ENCODE measurements around the gene SRPK3.
A peak's percentile ranks its signal among the peaks of the same experiment; 100 is the strongest.
"Not testable (repeated sequence)": the region's sequence is repeated elsewhere in the genome, so short reads cannot be mapped to it uniquely, and the experiment has no call there.

The SRPK3 gene

DNA sequence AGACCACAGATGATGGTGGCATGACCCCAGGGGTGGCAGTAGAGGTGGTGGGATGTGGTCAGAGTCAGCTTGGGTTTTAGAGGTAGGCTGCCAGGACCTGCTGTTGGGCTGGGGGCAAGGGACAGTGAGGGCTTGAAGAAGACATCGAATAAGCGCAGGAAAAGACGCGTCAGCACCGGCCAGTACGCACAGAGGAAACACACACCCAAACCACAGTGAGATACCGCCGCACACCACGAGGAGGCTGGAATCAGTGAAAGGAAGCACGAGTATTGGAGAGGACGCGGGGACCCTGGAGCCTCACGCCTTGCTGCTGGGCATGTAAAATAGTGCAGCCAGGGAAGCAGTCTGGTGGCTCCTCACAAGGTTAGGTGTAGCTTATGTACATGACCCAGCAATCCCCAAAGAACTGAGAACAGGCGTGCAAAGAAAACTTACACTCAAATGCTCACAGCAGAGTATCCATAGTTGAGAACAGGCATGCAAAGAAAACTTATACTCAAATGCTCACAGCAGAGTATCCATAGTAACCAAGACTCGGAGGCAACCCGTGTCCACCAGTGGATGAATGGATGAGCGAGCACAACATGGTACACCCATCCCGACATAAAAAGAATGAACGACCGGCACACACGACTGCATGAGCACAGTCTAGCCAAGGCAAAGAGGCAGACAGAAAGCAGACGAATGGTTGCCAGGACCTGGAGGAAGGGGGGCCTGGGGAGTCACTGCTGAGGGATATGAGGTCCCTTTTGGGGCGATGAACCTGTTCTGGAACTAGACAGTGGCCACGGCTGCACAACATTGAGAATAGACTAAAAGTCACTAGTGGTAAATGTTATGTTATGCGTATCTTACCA lies 36.2 kb downstream of the SRPK3 start:
- peaks cover 13% of the 10 kb centered on the region for H3K27me3 ChIP-seq (ENCODE audit: control insufficient read depth, insufficient read depth, low read length)
- no peak overlapping the region for H3K27ac ChIP-seq (ENCODE audit: low read depth, low read length)
- H3K4me3 ChIP-seq (ENCODE audit: low read length), result no peak overlapping the region
- no peaks in the 10 kb centered on the region for H3K36me3 ChIP-seq (ENCODE audit: control insufficient read depth, insufficient read depth, low read length)
- H3K9ac ChIP-seq (ENCODE audit: low read length), result no peak overlapping the region
- H3K4me1 ChIP-seq (ENCODE audit: control insufficient read depth, insufficient read depth, low read length), result no peaks in the 10 kb centered on the region

DNA sequence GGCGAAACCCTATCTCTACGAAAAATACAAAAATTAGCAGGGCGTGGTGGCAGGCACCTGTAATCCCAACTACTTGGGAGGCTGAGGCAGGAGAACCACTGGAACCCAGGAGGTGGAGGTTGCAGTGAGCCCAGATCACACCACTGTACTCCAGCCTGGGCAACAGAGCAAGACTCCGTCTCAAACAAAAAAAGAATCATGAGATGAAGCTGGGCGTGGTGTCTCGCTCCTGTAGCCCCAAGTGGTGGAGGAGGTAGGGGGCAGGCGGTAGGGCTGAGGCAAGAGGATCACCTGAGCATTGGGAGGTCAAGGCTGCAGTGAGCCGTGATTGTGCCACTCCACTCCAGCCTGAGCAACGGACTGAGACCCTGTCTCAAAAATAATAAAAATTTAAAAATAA lies 37.2 kb downstream of the SRPK3 start:
- not testable (repeated sequence) for H3K4me3 ChIP-seq (ENCODE audit: low read length); H3K36me3 ChIP-seq (ENCODE audit: control insufficient read depth, insufficient read depth, low read length); H3K27ac ChIP-seq (ENCODE audit: low read depth, low read length); H3K9ac ChIP-seq (ENCODE audit: low read length); H3K4me1 ChIP-seq (ENCODE audit: control insufficient read depth, insufficient read depth, low read length)
- peaks cover 13% of the 10 kb centered on the region for H3K27me3 ChIP-seq (ENCODE audit: control insufficient read depth, insufficient read depth, low read length)

DNA sequence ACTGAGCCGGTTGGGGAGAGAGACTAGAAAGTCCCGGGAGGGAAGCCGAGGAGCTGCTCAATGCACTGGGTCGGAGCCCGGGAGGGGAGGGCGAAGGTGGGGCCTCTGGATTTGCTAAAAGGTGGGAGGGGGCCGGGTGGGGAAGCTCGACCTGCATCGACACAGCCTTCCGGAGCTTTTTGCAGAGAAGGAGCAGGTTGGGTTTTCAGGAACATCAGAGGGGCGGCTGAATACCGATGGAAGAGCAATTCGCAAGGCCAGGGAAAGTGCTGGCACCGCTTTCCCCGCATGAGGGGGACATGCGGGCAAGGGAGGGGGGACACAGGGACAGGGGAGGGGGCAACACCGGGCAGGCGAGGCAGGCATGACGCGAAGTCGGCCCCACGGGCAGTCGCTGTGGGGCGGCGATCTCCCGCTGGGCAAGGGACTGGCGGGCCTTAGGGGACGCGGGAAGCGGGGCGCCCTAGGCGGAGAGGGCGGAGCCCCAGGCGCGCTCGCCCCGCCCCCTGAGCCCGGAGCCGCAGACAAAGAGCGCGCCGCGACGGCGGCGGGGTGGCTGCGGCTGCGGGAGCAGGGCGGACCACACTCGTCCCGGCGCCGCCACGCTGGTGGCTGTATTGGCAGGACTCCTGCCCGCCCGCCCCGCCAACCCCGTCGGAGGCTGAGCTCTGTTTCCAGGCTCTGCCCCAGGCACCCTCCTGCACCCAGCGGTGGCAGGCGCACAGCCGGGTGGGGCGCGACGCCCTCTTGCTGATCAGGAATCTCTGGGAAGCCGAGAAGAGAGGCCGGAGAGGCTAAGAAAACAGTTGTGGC lies 37.9 kb downstream of the SRPK3 start:
- Histone ChIP-seq H3K4me3 (ENCODE audit: low read length) (peak overlapping the region; percentile 58), H3K36me3 (ENCODE audit: control insufficient read depth, insufficient read depth, low read length) (no peaks in the 10 kb centered on the region), H3K4me1 (ENCODE audit: control insufficient read depth, insufficient read depth, low read length) (no peaks in the 10 kb centered on the region), H3K27ac (ENCODE audit: low read depth, low read length) (no peak overlapping the region), H3K27me3 (ENCODE audit: control insufficient read depth, insufficient read depth, low read length) (peaks cover 13% of the 10 kb centered on the region), H3K9ac (ENCODE audit: low read length) (no peak overlapping the region)

DNA sequence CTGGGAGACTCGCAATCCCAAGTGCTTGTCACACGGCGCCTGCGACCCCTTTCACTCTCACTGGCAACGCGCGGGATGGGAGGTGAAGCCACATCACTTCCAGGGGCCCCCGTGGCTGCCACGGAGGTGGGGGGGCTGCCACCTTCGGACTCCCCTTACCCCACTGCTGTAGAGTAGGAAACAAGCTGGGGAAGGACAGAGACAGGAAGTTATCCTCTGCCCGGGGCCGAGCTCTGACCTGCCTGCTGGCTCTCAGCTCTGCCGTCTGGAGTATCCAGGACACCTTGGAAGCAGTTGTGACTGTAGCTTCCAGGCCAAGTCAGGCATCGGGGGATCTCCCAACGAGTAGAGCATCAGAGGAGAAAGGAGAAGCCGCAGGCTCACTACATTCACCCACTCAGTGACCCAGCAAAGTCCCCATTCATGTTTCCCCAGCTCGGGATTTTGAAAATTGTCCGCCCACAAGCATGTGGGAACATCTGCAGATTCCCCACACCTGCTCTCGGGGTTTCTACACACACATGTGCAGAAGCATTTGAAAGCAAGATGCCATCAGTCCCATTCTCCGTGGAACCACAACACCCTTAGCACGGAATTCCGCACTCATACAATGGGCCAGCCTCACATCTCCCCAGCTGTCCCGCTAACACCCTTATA lies 38.7 kb downstream of the SRPK3 start:
- Histone ChIP-seq H3K4me1 (ENCODE audit: control insufficient read depth, insufficient read depth, low read length) (no peaks in the 10 kb centered on the region), H3K27me3 (ENCODE audit: control insufficient read depth, insufficient read depth, low read length) (peaks cover 13% of the 10 kb centered on the region), H3K27ac (ENCODE audit: low read depth, low read length) (no peak overlapping the region), H3K4me3 (ENCODE audit: low read length) (peak overlapping the region; percentile 58), H3K36me3 (ENCODE audit: control insufficient read depth, insufficient read depth, low read length) (no peaks in the 10 kb centered on the region), H3K9ac (ENCODE audit: low read length) (no peak overlapping the region)

DNA sequence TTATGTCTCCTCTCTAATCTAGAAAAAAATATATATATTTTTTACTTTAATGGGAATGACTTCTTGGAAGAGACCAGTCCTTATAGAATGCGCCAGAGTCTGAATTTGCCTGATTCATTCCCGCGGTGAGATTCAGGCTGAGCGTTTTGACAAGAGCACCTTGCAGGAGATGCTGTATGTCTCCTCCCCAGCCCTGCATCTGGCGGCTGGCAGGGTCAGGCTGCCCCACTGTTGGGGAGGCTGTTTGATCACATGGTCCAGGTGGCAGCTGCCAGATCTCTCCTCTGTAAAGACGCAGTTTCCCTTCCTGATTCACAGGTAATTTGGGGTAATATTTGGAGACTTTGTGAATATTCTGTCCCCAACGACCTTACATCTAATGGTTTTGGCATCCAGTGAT lies 39.8 kb downstream of the SRPK3 start:
- no peaks in the 10 kb centered on the region for H3K4me1 ChIP-seq (ENCODE audit: control insufficient read depth, insufficient read depth, low read length)

DNA sequence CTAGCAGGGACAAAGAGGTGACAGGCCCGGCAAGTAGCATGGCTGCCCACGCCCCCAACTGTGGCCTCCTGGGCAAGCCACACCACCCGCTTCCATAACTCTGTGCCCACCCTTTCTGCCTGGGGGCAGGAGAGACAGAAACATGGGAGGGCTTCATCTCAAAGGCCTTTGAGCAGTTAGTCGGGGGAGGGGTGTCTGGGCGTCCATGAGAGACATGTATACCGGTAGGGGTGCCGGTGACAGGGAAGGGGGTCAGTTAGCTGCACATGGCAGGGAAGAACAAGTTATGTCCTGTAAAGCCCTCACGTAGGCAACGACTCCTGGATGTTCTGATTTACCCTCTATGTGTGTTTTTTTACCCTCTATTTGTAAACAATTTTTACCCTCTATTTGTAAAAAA lies 40.2 kb downstream of the SRPK3 start:
- Histone ChIP-seq H3K4me1 (ENCODE audit: control insufficient read depth, insufficient read depth, low read length) (no peaks in the 10 kb centered on the region), H3K27me3 (ENCODE audit: control insufficient read depth, insufficient read depth, low read length) (peaks cover 10% of the 10 kb centered on the region), H3K4me3 (ENCODE audit: low read length) (no peak overlapping the region), H3K9ac (ENCODE audit: low read length) (no peak overlapping the region), H3K27ac (ENCODE audit: low read depth, low read length) (no peak overlapping the region), H3K36me3 (ENCODE audit: control insufficient read depth, insufficient read depth, low read length) (no peaks in the 10 kb centered on the region)

More for the DNA sequence above, 39.8 kb downstream of the SRPK3 start:
- Histone ChIP-seq H3K27ac (ENCODE audit: low read depth, low read length) (no peak overlapping the region), H3K4me3 (ENCODE audit: low read length) (no peak overlapping the region), H3K36me3 (ENCODE audit: control insufficient read depth, insufficient read depth, low read length) (no peaks in the 10 kb centered on the region), H3K27me3 (ENCODE audit: control insufficient read depth, insufficient read depth, low read length) (peaks cover 10% of the 10 kb centered on the region), H3K9ac (ENCODE audit: low read length) (no peak overlapping the region)

DNA sequence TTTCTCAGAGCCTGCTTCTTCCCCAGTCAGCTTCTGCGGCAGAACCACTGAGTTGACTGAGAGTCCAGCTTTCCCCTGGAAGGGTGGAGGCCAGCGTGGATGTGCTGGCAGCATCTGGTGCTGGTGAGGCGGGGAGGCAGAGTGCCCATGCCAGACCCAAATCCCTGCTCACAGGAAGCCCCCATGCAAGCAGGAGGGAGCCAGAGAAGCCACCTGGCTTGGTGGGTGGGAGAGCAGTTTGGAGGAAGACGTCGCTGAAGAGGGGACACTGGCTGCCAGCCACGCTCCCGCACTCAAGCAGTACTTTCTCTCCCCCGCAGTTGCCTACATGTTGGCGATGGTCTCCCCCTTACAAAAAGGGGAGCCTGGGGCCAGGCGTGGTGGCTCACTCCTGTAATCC lies 43.5 kb downstream of the SRPK3 start:
- H3K4me3 ChIP-seq (ENCODE audit: low read length), result no peak overlapping the region
- no peaks in the 10 kb centered on the region for H3K4me1 ChIP-seq (ENCODE audit: control insufficient read depth, insufficient read depth, low read length)
- no peak overlapping the region for H3K27ac ChIP-seq (ENCODE audit: low read depth, low read length)
- H3K27me3 ChIP-seq (ENCODE audit: control insufficient read depth, insufficient read depth, low read length), result peaks cover 15% of the 10 kb centered on the region
- no peak overlapping the region for H3K9ac ChIP-seq (ENCODE audit: low read length)
- H3K36me3 ChIP-seq (ENCODE audit: control insufficient read depth, insufficient read depth, low read length), result no peaks in the 10 kb centered on the region

DNA sequence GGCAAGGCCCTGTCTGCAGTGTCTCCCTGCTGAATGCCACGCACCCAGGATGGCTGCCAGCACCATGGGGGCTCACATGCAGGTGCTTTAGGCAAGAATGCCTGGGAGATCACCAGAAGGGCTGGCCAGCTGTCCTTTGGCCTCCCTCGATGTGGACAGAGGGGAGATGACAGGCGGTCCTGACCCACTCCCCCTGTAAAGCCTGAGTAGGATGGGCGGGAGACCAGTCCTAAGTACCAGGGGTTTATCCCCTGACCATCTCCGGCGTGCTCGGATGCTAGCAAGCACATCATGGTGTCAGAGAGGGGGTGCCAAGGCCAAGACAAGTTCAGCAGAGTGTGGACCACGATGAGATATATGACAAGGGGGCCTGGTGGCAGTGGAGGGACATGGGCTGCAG lies 44.2 kb downstream of the SRPK3 start:
- H3K27me3 ChIP-seq (ENCODE audit: control insufficient read depth, insufficient read depth, low read length), result peaks cover 13% of the 10 kb centered on the region
- H3K4me3 ChIP-seq (ENCODE audit: low read length), result no peak overlapping the region
- no peak overlapping the region for H3K27ac ChIP-seq (ENCODE audit: low read depth, low read length)
- no peaks in the 10 kb centered on the region for H3K4me1 ChIP-seq (ENCODE audit: control insufficient read depth, insufficient read depth, low read length)
- H3K36me3 ChIP-seq (ENCODE audit: control insufficient read depth, insufficient read depth, low read length), result no peaks in the 10 kb centered on the region
- H3K9ac ChIP-seq (ENCODE audit: low read length), result no peak overlapping the region

DNA sequence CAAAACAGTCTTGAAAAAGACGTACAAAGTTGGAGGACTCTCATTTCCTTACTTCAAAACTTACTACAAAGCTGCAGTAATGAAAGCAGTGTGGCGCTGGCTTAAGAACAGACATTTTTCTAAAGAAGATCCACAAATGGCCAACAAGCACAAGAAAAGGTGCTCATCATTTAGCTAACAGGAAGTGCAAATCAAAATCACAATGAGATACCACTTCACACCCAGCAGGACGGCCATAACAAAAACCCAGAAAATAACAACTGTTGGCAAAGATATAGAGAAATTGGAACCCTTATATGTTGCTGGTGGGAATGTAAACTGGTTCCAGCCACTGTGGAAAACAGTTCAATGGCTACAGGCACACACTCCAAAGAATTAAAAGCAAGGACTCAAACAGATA lies 46.2 kb downstream of the SRPK3 start:
- Histone ChIP-seq H3K4me3 (ENCODE audit: low read length) (no peak overlapping the region), H3K4me1 (ENCODE audit: control insufficient read depth, insufficient read depth, low read length) (no peaks in the 10 kb centered on the region), H3K36me3 (ENCODE audit: control insufficient read depth, insufficient read depth, low read length) (no peaks in the 10 kb centered on the region), H3K27ac (ENCODE audit: low read depth, low read length) (no peak overlapping the region), H3K27me3 (ENCODE audit: control insufficient read depth, insufficient read depth, low read length) (peaks cover 13% of the 10 kb centered on the region), H3K9ac (ENCODE audit: low read length) (no peak overlapping the region)

DNA sequence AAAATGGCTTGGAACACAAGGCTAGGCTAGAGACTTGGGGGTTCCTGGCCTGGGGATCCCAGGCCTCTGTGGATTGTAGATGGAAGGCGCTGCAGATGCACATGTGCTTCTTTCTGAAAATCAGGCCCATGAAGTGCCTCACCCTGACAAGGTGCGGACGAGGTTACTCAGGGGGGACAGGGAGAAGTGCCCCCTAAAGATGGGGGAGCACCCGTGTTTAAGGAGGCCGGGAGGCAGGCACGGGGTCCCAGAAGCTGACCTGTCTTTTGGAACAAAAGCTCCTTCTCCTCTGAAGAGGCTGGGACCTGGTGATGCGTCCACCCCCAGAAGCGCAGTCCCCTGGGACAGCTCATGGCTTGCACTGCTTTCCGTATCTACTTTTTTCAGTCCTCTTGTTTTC lies 47.1 kb downstream of the SRPK3 start:
- no peak overlapping the region for H3K27ac ChIP-seq (ENCODE audit: low read depth, low read length)
- no peaks in the 10 kb centered on the region for H3K4me1 ChIP-seq (ENCODE audit: control insufficient read depth, insufficient read depth, low read length)
- peaks cover 18% of the 10 kb centered on the region for H3K27me3 ChIP-seq (ENCODE audit: control insufficient read depth, insufficient read depth, low read length)

DNA sequence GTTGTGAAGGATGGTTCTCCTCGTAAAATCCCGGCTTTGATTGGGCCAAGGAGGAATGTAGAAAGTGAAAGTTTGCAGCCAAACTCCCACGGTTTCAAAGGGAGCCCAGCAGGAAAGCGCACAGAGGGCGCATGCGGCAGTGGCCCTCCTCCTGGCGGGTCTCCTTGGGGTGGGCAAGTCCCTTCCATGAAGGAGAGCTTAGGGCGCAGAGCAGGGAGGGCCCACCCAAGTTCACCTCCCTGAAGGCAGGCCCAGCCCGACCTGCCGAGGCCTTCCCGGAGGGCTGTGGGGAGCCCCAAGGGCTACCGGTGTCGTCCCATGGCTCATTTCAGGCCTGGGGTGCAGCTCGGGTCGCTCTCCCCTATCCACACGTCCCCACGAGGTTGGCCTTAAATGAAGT lies 47.5 kb downstream of the SRPK3 start:
- Histone ChIP-seq H3K4me1 (ENCODE audit: control insufficient read depth, insufficient read depth, low read length) (no peaks in the 10 kb centered on the region), H3K27me3 (ENCODE audit: control insufficient read depth, insufficient read depth, low read length) (peaks cover 18% of the 10 kb centered on the region), H3K27ac (ENCODE audit: low read depth, low read length) (peak overlapping the region; percentile 66), H3K9ac (ENCODE audit: low read length) (no peak overlapping the region), H3K4me3 (ENCODE audit: low read length) (peak overlapping the region; percentile 55), H3K36me3 (ENCODE audit: control insufficient read depth, insufficient read depth, low read length) (no peaks in the 10 kb centered on the region)

More for the DNA sequence above, 47.1 kb downstream of the SRPK3 start:
- peak overlapping the region; percentile 55 for H3K4me3 ChIP-seq (ENCODE audit: low read length)
- no peaks in the 10 kb centered on the region for H3K36me3 ChIP-seq (ENCODE audit: control insufficient read depth, insufficient read depth, low read length)
- H3K9ac ChIP-seq (ENCODE audit: low read length), result no peak overlapping the region

DNA sequence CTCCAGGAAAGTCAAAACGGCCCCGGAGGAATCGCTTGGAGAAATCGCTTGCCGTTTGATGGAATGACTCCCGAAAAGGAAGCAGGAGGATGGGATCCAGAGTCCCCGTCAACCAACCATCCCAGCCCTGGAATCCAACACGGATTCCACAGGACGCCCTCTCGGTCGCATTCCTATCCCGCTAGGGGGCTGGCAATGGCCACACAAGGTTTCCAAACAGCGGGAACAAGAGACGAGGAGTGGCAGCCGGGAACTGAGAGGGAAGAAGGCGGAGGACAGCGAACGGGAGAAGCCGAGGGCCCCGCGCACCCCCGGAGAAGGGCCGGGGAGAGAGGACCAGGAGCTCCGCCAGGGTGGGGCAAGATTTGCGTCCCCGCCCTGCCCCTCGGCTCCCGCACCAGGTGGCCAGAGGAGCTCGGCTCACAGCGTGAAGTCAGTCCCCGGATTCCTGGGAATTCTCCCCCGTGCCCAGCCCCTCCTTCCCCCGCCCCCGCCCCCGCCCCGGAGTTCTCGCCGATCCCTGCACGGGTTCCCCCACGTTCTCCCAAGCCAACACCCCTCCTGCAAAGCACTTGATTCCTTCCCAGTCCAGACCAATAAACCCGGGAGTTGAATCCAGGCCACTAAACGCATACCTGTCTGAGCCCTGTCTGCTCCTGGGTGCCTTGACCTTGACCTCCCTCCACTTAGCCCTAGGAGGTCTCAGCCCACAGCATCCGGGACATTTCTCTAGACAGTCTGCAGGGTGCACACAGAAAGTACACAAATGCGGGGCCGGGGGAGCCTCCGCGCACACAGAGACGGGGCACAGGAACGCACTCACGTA lies 48.1 kb downstream of the SRPK3 start:
- no peaks in the 10 kb centered on the region for H3K4me1 ChIP-seq (ENCODE audit: control insufficient read depth, insufficient read depth, low read length)
- peaks cover 18% of the 10 kb centered on the region for H3K27me3 ChIP-seq (ENCODE audit: control insufficient read depth, insufficient read depth, low read length)
- peak overlapping the region; percentile 55 for H3K4me3 ChIP-seq (ENCODE audit: low read length)
- H3K9ac ChIP-seq (ENCODE audit: low read length), result no peak overlapping the region
- H3K27ac ChIP-seq (ENCODE audit: low read depth, low read length), result peak overlapping the region; percentile 66
- H3K36me3 ChIP-seq (ENCODE audit: control insufficient read depth, insufficient read depth, low read length), result no peaks in the 10 kb centered on the region

Measured in rectal smooth muscle tissue (tissue), 1 donor.